Measurements from ENCODE around the gene ALS2.
A peak's percentile ranks its signal among the peaks of the same experiment; 100 is the strongest.

The ALS2 gene

GRCh38 chr2:201754717-201755415, 25.9 kb downstream of the ALS2 start:
- no peak for DNase-seq (ENCODE audit: low spot score)

GRCh38 chr2:201751566-201751965, 29.2 kb downstream of the ALS2 start:
- DNase-seq (ENCODE audit: low spot score) = no peak

GRCh38 chr2:201746551-201746950, 34.2 kb downstream of the ALS2 start:
- no peak for DNase-seq (ENCODE audit: low spot score)

- DNase-seq (ENCODE audit: low spot score) = no peak
Observed at GRCh38 chr2:201735486-201735885, 45.2 kb downstream of the ALS2 start.

GRCh38 chr2:201734111-201734510, 46.6 kb downstream of the ALS2 start:
- no peak for DNase-seq (ENCODE audit: low spot score)

GRCh38 chr2:201733544-201733943, 47.2 kb downstream of the ALS2 start:
- DNase-seq (ENCODE audit: low spot score) = peak; percentile 50

GRCh38 chr2:201730651-201731285, 50.0 kb downstream of the ALS2 start:
- no peak for DNase-seq (ENCODE audit: low spot score)

GRCh38 chr2:201715459-201715858, 65.3 kb downstream of the ALS2 start:
- DNase-seq (ENCODE audit: low spot score) = peak; percentile 36

- DNase-seq (ENCODE audit: low spot score) = no peak
Observed at GRCh38 chr2:201712726-201713125, 68.0 kb downstream of the ALS2 start.

- DNase-seq (ENCODE audit: low spot score) = no peak
Observed at GRCh38 chr2:201709747-201710146, 71.0 kb downstream of the ALS2 start.

- DNase-seq (ENCODE audit: low spot score) = no peak
Observed at GRCh38 chr2:201709049-201709448, 71.7 kb downstream of the ALS2 start.

GRCh38 chr2:201707753-201708152, 73.0 kb downstream of the ALS2 start:
- DNase-seq (ENCODE audit: low spot score) = no peak

- DNase-seq (ENCODE audit: low spot score) = no peak
Observed at GRCh38 chr2:201707142-201707541, 73.6 kb downstream of the ALS2 start.

- DNase-seq (ENCODE audit: low spot score) = no peak
Observed at GRCh38 chr2:201704536-201704935, 76.2 kb downstream of the ALS2 start.

- no peak for DNase-seq (ENCODE audit: low spot score)
Observed at GRCh38 chr2:201701646-201702045, 79.1 kb downstream of the ALS2 start.

GRCh38 chr2:201699416-201699815, 81.3 kb downstream of the ALS2 start:
- DNase-seq (ENCODE audit: low spot score) = no peak

GRCh38 chr2:201698588-201699226, 82.0 kb downstream of the ALS2 start, which contains the start of gene MPP4:
TSS of gene MPP4 (minus strand) at chr2:201698644. CDS start at chr2:201693954, 4,690 bp downstream.
- peak; percentile 10 for DNase-seq (ENCODE audit: low spot score)

GRCh38 chr2:201697899-201698298, 82.8 kb downstream of the ALS2 start:
- peak; percentile 23 for DNase-seq (ENCODE audit: low spot score)

- peak; percentile 53 for DNase-seq (ENCODE audit: low spot score)
Observed at GRCh38 chr2:201696151-201696659, 84.5 kb downstream of the ALS2 start.

- no peak for DNase-seq (ENCODE audit: low spot score)
Observed at GRCh38 chr2:201685156-201685555, 95.6 kb downstream of the ALS2 start.

- DNase-seq (ENCODE audit: low spot score) = peak; percentile 9
Observed at GRCh38 chr2:201680743-201681142, 100.0 kb downstream of the ALS2 start.

- DNase-seq (ENCODE audit: low spot score) = no peak
Observed at GRCh38 chr2:201678401-201678800, 102.3 kb downstream of the ALS2 start.

- DNase-seq (ENCODE audit: low spot score) = no peak
Observed at GRCh38 chr2:201675454-201675853, 105.3 kb downstream of the ALS2 start.

All from kidney tubule cell (primary cell).